ENCODE measurements around the gene ANKS6. TPM values are rescaled to one million over a fixed set of nuclear protein-coding genes. Genes with fewer than 3 reads are reported as not detected.

ANKS6 gene
- total and polyA plus RNA-seq, 9 of the 15 experiments (the other 6 are each of a cell fraction or from before 2014, with no cell fraction given), result 9.9 to 74.5 (median 36.9) TPM

DNA sequence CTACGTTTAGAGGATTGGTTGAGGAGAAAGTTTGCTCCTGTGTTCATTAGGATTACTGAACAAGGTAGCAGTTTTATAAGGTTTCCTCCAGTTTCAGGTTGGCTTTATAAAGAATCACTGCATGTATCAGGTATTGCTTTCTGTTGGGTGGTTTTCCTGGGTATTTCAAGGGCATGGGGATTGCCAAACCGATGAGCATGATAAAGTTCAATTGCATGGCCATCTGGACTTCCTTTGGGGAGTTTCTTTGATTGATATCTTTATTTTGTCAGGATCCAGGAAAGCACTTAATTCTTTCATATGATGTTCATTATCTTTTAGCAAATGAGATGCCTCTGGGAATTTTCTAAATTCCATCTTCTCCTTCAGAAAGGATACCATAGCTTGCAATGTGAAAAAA lies 77.3 kb downstream of the ANKS6 start (continued):
- TF ChIP-seq KDM5B (IDR thresholded peaks at IDR 0.05; ENCODE audit: insufficient replicate concordance, low read depth, low read length) (no peak), RCOR1 (IDR thresholded peaks at IDR 0.05; ENCODE audit: borderline replicate concordance in 1 of 2, low read depth in 2 of 2, low read length in 2 of 2) (no peak), JUND (IDR thresholded peaks at IDR 0.05; ENCODE audit: borderline replicate concordance, low read depth, low read length) (no peak), JUND (tag; IDR thresholded peaks at IDR 0.05; ENCODE audit: borderline replicate concordance, low read depth, low read length) (no peak)
- TF ChIP-seq, protein P1, sequence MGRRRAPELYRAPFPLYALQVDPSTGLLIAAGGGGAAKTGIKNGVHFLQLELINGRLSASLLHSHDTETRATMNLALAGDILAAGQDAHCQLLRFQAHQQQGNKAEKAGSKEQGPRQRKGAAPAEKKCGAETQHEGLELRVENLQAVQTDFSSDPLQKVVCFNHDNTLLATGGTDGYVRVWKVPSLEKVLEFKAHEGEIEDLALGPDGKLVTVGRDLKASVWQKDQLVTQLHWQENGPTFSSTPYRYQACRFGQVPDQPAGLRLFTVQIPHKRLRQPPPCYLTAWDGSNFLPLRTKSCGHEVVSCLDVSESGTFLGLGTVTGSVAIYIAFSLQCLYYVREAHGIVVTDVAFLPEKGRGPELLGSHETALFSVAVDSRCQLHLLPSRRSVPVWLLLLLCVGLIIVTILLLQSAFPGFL (CRISPR knock-in tag; IDR thresholded peaks at IDR 0.05), result no peak

DNA sequence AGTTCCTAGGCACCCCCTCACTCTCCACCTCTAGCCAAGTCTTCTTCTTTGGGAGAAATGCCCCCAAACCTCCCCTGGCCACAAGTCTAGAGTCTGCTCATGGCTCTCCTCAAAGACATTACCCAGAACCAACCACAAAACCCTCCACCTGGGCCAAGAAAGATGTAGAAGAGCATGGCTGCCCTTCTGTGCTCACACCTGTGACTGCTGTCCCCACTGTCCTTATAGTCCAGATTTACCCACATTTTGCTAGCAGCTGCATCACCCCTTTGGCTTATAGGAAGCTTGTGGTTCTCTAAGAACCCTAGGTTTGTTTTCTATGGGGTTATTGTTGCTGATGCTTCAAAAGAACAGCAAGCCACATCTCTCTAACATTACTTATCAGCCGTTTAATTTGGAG lies 81.5 kb downstream of the ANKS6 start:
- Histone ChIP-seq H3K79me2 (ENCODE audit: control insufficient read depth, insufficient read depth, low read length) (no peaks in the 10 kb centered on the region), H3K36me3 (ENCODE audit: control insufficient read depth, insufficient read depth, low read length) (no peaks in the 10 kb centered on the region), H3K9me1 (ENCODE audit: control insufficient read depth, insufficient read depth, low read length) (no peaks in the 10 kb centered on the region), H3K4me2 (ENCODE audit: insufficient read depth, low read length) (no peak overlapping the region), H3K9me3 (replicated peaks; ENCODE audit: control insufficient read depth, insufficient read depth, low read depth, low read length) (no peaks in the 10 kb centered on the region), H2AFZ (ENCODE audit: low read depth, low read length) (no peak overlapping the region), H4K20me1 (replicated peaks; ENCODE audit: control insufficient read depth, insufficient read depth, low read length) (peaks cover 7% of the 10 kb centered on the region), H3K4me1 (replicated peaks in 1 of 2; ENCODE audit: control insufficient read depth in 2 of 2, insufficient read depth in 2 of 2, low read length in 2 of 2) (no peaks in the 10 kb centered on the region), H3K27ac (ENCODE audit: extremely low read depth, low read depth, low read length) (no peak overlapping the region), H3K27me3 (ENCODE audit: control insufficient read depth in 2 of 2, insufficient read depth in 2 of 2, low read length in 2 of 2) (peaks cover 27 to 30% of the 10 kb centered on the region in 2 experiments), H3K4me3 (no peak overlapping the region), H3K9ac (ENCODE audit: insufficient read depth in 1 of 2, low read depth in 2 of 2, low read length in 2 of 2) (no peak overlapping the region)
- ChIA-PET POLR2A (interaction anchor here (0.7 kb wide), 2 partner anchors 32 to 298 kb away, joined by 3 read pairs; no protein-coding TSS in a partner anchor), CTCF (ENCODE audit: low intra/inter-chr PET ratio) (no interaction called here)
- intact Hi-C loops (cut with micrococcal nuclease) (no loop called here), in situ Hi-C loops (cut with MboI) (no loop called here)
- no peak for FAIRE-seq
- 0% methylated on average over 1 of the region's 1 CpG for WGBS (ENCODE audit: insufficient coverage, low coverage, missing lambda C conversion rate)
- no TSS peak for BruUV-seq (replicated peaks)
- ATAC-seq, result no peak
- no peak for DNase-seq (ENCODE audit: extremely low read depth in 1 of 4, low spot score in 3 of 4)
- TF ChIP-seq HDAC1 (IDR thresholded peaks at IDR 0.05), result no peak
- no peak for TF ChIP-seq SNIP1 (IDR thresholded peaks at IDR 0.05; ENCODE audit: low read depth)
- no peak for TF ChIP-seq ZNF707 (CRISPR knock-in tag; conservative IDR thresholded peaks at IDR 0.05)
- TF ChIP-seq ZNF184 (CRISPR knock-in tag; IDR thresholded peaks at IDR 0.05), result no peak
- TF ChIP-seq, protein P2, sequence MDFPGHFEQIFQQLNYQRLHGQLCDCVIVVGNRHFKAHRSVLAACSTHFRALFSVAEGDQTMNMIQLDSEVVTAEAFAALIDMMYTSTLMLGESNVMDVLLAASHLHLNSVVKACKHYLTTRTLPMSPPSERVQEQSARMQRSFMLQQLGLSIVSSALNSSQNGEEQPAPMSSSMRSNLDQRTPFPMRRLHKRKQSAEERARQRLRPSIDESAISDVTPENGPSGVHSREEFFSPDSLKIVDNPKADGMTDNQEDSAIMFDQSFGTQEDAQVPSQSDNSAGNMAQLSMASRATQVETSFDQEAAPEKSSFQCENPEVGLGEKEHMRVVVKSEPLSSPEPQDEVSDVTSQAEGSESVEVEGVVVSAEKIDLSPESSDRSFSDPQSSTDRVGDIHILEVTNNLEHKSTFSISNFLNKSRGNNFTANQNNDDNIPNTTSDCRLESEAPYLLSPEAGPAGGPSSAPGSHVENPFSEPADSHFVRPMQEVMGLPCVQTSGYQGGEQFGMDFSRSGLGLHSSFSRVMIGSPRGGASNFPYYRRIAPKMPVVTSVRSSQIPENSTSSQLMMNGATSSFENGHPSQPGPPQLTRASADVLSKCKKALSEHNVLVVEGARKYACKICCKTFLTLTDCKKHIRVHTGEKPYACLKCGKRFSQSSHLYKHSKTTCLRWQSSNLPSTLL (IDR thresholded peaks at IDR 0.05), result no peak
- TF ChIP-seq, protein P3, sequence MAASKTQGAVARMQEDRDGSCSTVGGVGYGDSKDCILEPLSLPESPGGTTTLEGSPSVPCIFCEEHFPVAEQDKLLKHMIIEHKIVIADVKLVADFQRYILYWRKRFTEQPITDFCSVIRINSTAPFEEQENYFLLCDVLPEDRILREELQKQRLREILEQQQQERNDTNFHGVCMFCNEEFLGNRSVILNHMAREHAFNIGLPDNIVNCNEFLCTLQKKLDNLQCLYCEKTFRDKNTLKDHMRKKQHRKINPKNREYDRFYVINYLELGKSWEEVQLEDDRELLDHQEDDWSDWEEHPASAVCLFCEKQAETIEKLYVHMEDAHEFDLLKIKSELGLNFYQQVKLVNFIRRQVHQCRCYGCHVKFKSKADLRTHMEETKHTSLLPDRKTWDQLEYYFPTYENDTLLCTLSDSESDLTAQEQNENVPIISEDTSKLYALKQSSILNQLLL (CRISPR knock-in tag; IDR thresholded peaks at IDR 0.05; ENCODE audit: borderline replicate concordance), result no peak
- TF ChIP-seq, protein P4, sequence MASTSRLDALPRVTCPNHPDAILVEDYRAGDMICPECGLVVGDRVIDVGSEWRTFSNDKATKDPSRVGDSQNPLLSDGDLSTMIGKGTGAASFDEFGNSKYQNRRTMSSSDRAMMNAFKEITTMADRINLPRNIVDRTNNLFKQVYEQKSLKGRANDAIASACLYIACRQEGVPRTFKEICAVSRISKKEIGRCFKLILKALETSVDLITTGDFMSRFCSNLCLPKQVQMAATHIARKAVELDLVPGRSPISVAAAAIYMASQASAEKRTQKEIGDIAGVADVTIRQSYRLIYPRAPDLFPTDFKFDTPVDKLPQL (IDR thresholded peaks at IDR 0.05; ENCODE audit: extremely low read depth, insufficient read length), result no peak
- TF ChIP-seq RFX1 (IDR thresholded peaks at IDR 0.05), result no peak
- no peak for TF ChIP-seq TEAD2 (tag; IDR thresholded peaks at IDR 0.05)
- TF ChIP-seq, protein P5, sequence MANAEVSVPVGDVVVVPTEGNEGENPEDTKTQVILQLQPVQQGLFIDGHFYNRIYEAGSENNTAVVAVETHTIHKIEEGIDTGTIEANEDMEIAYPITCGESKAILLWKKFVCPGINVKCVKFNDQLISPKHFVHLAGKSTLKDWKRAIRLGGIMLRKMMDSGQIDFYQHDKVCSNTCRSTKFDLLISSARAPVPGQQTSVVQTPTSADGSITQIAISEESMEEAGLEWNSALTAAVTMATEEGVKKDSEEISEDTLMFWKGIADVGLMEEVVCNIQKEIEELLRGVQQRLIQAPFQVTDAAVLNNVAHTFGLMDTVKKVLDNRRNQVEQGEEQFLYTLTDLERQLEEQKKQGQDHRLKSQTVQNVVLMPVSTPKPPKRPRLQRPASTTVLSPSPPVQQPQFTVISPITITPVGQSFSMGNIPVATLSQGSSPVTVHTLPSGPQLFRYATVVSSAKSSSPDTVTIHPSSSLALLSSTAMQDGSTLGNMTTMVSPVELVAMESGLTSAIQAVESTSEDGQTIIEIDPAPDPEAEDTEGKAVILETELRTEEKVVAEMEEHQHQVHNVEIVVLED (CRISPR knock-in tag; IDR thresholded peaks at IDR 0.05), result no peak

Data from K562 (cell line).